Measurements from ENCODE around the gene CFD. TPM values are rescaled to one million over a fixed set of nuclear protein-coding genes. Genes with fewer than 3 reads are reported as not detected.
"Not testable (repeated sequence)": the region's sequence is repeated elsewhere in the genome, so short reads cannot be mapped to it uniquely, and the experiment has no call there.

Gene CFD
- total and polyA plus RNA-seq, 10 of the 15 experiments (the other 5 are each of a cell fraction or from before 2014, with no cell fraction given) = 0.05 to 1.1 (median 0.38) TPM; not detected in 4

GRCh38 chr19:891421-892200 is 32.1 kb downstream of the CFD start:
- H2AFZ ChIP-seq (ENCODE audit: control insufficient read depth, low read depth, low read length); H3K27me3 ChIP-seq (replicated peaks in 1 of 2; ENCODE audit: control insufficient read depth in 2 of 2, insufficient read depth in 2 of 2, low read length in 1 of 2); FAIRE-seq; H3K27ac ChIP-seq (ENCODE audit: control insufficient read depth, insufficient read depth); H3K36me3 ChIP-seq (ENCODE audit: control insufficient read depth in 2 of 2, insufficient read depth in 2 of 2, low read length in 1 of 2); intact Hi-C loops (cut with micrococcal nuclease; ENCODE audit: unreplicated experiment); BruUV-seq (replicated peaks); H4K20me1 ChIP-seq (ENCODE audit: control insufficient read depth, insufficient read depth); DNase-seq (ENCODE audit: low read depth, low spot score); in situ Hi-C loops (cut with MboI); ATAC-seq; H3K9me3 ChIP-seq (replicated peaks; ENCODE audit: control insufficient read depth, insufficient read depth, low read length); H3K79me2 ChIP-seq (ENCODE audit: control insufficient read depth, insufficient read depth, low read length); H3K4me1 ChIP-seq (ENCODE audit: control insufficient read depth, insufficient read depth, low read length): not testable (repeated sequence)
- WGBS (ENCODE audit: insufficient coverage, insufficient replicate concordance, low lambda C conversion rate, missing lambda C conversion rate) = 70% methylated on average over 31 of the region's 50 CpGs
- TF ChIP-seq TCF3 (IDR thresholded peaks at IDR 0.05; ENCODE audit: borderline replicate concordance, insufficient read depth, low read depth, low read length) = peak; percentile 49; the same call in 1 of the 2 replicates
- 0 out of 2 replicates have a peak, but pooled peaks have one; percentile 44 for TF ChIP-seq TCF12 (IDR thresholded peaks at IDR 0.05; ENCODE audit: low read depth, low read length)
- CTCF ChIA-PET = interaction anchor here (2.0 kb wide), 1 partner anchor 28 kb away, joined by 22 read pairs; no protein-coding TSS in a partner anchor
- peak overlapping the region; percentile 95; the same call in 1 of the 2 replicates for H3K4me3 ChIP-seq
- H3K4me2 ChIP-seq (ENCODE audit: control insufficient read depth, insufficient read depth) = peak overlapping the region; percentile 92; the same call in 1 of the 2 replicates
- RAD21 ChIA-PET (ENCODE audit: unreplicated experiment) = interaction anchor here (2.0 to 2.3 kb wide), 2 partner anchors 16 to 28 kb away, joined by 7 to 24 read pairs; no protein-coding TSS in a partner anchor
- SMC1A ChIA-PET (ENCODE audit: uncharacterized antibody, unreplicated experiment) = interaction anchor here (0.6 to 2.0 kb wide), 2 partner anchors 16 to 322 kb away, joined by 3 to 15 read pairs; no protein-coding TSS in a partner anchor
- POLR2A ChIA-PET = interaction anchor here (1.0 kb wide), 1 partner anchor 125 kb away, joined by 4 read pairs; no protein-coding TSS in a partner anchor
- H3K9ac ChIP-seq (ENCODE audit: control insufficient read depth, insufficient read depth, low read length) = peak overlapping the region; percentile 77; the same call in 1 of the 2 replicates

GRCh38 chr19:892243-892893 is 32.9 kb downstream of the CFD start:
- Histone ChIP-seq H3K36me3 (ENCODE audit: control insufficient read depth in 2 of 2, insufficient read depth in 2 of 2, low read length in 1 of 2) (no peaks in the 10 kb centered on the region), H3K27ac (ENCODE audit: control insufficient read depth, insufficient read depth) (peak overlapping the region; percentile 81), H3K4me3 (peak overlapping the region; percentile 95), H3K9me3 (replicated peaks; ENCODE audit: control insufficient read depth, insufficient read depth, low read length) (no peaks in the 10 kb centered on the region), H3K9ac (ENCODE audit: control insufficient read depth, insufficient read depth, low read length) (peak overlapping the region; percentile 77), H3K79me2 (ENCODE audit: control insufficient read depth, insufficient read depth, low read length) (peaks cover 7% of the 10 kb centered on the region), H3K27me3 (replicated peaks in 1 of 2; ENCODE audit: control insufficient read depth in 2 of 2, insufficient read depth in 2 of 2, low read length in 1 of 2) (no peaks in the 10 kb centered on the region), H2AFZ (ENCODE audit: control insufficient read depth, low read depth, low read length) (no peak overlapping the region; the same call in 1 of the 2 replicates), H3K4me1 (ENCODE audit: control insufficient read depth, insufficient read depth, low read length) (no peaks in the 10 kb centered on the region), H3K4me2 (ENCODE audit: control insufficient read depth, insufficient read depth) (peak overlapping the region; percentile 92), H4K20me1 (ENCODE audit: control insufficient read depth, insufficient read depth) (no peaks in the 10 kb centered on the region)
- no TSS peak for BruUV-seq (replicated peaks)
- POLR2A ChIA-PET = interaction anchor here (0.6 to 1.4 kb wide), 8 partner anchors 11 to 124 kb away, joined by 3 to 27 read pairs (median 4); no protein-coding TSS in a partner anchor
- WGBS (ENCODE audit: insufficient coverage, insufficient replicate concordance, low lambda C conversion rate, missing lambda C conversion rate) = 3% methylated on average over 9 of the region's 27 CpGs
- DNase-seq (ENCODE audit: low read depth, low spot score) = no peak
- CTCF ChIA-PET = interaction anchor here (0.6 to 2.0 kb wide), 5 partner anchors 16 to 386 kb away, joined by 3 to 22 read pairs (median 4); no protein-coding TSS in a partner anchor
- peak; percentile 61 for ATAC-seq
- in situ Hi-C loops (cut with MboI) (no loop called here), intact Hi-C loops (cut with micrococcal nuclease; ENCODE audit: unreplicated experiment) (no loop called here)
- FAIRE-seq = no peak
- SMC1A ChIA-PET (ENCODE audit: uncharacterized antibody, unreplicated experiment) = interaction anchor here (0.9 to 2.0 kb wide), 3 partner anchors 15 to 29 kb away, joined by 5 to 15 read pairs (median 12); no protein-coding TSS in a partner anchor
- TF ChIP-seq MTA2 (IDR thresholded peaks at IDR 0.05; ENCODE audit: low read depth) = no peak
- TF ChIP-seq HDGF (IDR thresholded peaks at IDR 0.05) = 0 out of 2 replicates have a peak, but pooled peaks have one; percentile 53
- RAD21 ChIA-PET (ENCODE audit: unreplicated experiment) = interaction anchor here (1.8 to 2.3 kb wide), 3 partner anchors 15 to 29 kb away, joined by 7 to 24 read pairs (median 14); no protein-coding TSS in a partner anchor
